Erythroblast (primary cell): ENCODE measurements around the gene SOAT2.

Source experiments
- GATA1 ChIP-seq: IDR thresholded peaks from 2 replicates; pipeline ENCODE4 v1.6.1; 2011; ENCODE audit warnings: low read depth, mild to moderate bottlenecking, control low read depth, low read length, moderate library complexity
- POLR2A ChIP-seq: IDR thresholded peaks from 2 replicates; pipeline ENCODE4 v1.6.1; 2011; ENCODE audit warnings: mild to moderate bottlenecking, low read length

GRCh38 chr12:53152390-53152789, 49.1 kb downstream of the SOAT2 start:
- TF ChIP-seq POLR2A: no peak
- TF ChIP-seq GATA1: no peak
